Measurements from ENCODE around the gene UBR3.

- TF ChIP-seq CTCF (conservative IDR thresholded peaks at IDR 0.05 in 1 of 2, IDR thresholded peaks at IDR 0.05 in 1 of 2; ENCODE audit: extremely low read depth in 1 of 2, insufficient read depth in 1 of 2, low read depth in 1 of 2, low read length in 2 of 2) (no peak), EZH2 (IDR thresholded peaks at IDR 0.05; ENCODE audit: borderline replicate concordance, low read length) (no peak)
Observed at GRCh38 chr2:170095380-170095779, 268.1 kb downstream of the UBR3 start.

Measured in mammary epithelial cell (primary cell).